Prostate gland (tissue), 2 donors: ENCODE results near the gene ZNF423.

Experiments
- CTCF ChIP-seq, 4 experiments: fragments of 200-600 bp in 2 of 4; fragments of 450-650 bp in 2 of 4; sonication (generic) in 2 of 4; IDR thresholded peaks; 1 replicate in 3 of 4; 2 replicates in 1 of 4; pipeline ENCODE4 v1.5.1; 2016 to 2019; ENCODE audit warnings: antibody characterized with exemption in 4 of 4, mild to moderate bottlenecking in 2 of 4, moderate library complexity in 2 of 4
- POLR2A ChIP-seq: fragments of 450-650 bp; IDR thresholded peaks from one replicate; pipeline ENCODE4 v1.6.1; 2016; ENCODE audit warnings: antibody characterized with exemption, mild to moderate bottlenecking
- POLR2AphosphoS5 ChIP-seq: sonication (generic); formaldehyde crosslinking; IDR thresholded peaks from one replicate; pipeline ENCODE4 v1.6.1; 2017; ENCODE audit warnings: antibody characterized with exemption

- TF ChIP-seq CTCF (IDR thresholded peaks at IDR 0.05) (no peak), POLR2AphosphoS5 (no peak), POLR2A (no peak)
These were observed 35.0 kb upstream of the ZNF423 start for GRCh38 chr16:49890876-49891275.
